ENCODE measurements around the gene URI1.
"Not testable (repeated sequence)": the region's sequence is repeated elsewhere in the genome, so short reads cannot be mapped to it uniquely, and the experiment has no call there.

The URI1 gene

GRCh38 chr19:29941828-29942403, at the start of gene URI1:
TSS of gene URI1 (plus strand) at chr19:29942239. CDS start at chr19:29942548, 309 bp downstream.
- peak; percentile 14 for DNase-seq (ENCODE audit: low read depth)

GRCh38 chr19:29893606-29894284, 48.3 kb upstream of the URI1 start:
- no peak for DNase-seq (ENCODE audit: low read depth)

- DNase-seq (ENCODE audit: low read depth) = no peak
These were observed 45.2 kb upstream of the URI1 start for GRCh38 chr19:29896802-29897201.

GRCh38 chr19:29897466-29897865, 44.6 kb upstream of the URI1 start:
- no peak for DNase-seq (ENCODE audit: low read depth)

GRCh38 chr19:29904017-29904416, 38.0 kb upstream of the URI1 start:
- no peak for DNase-seq (ENCODE audit: low read depth)

GRCh38 chr19:29908963-29909944, 32.8 kb upstream of the URI1 start:
- DNase-seq (ENCODE audit: low read depth) = no peak

GRCh38 chr19:29914933-29915332, 27.1 kb upstream of the URI1 start:
- no peak for DNase-seq (ENCODE audit: low read depth)

GRCh38 chr19:29915832-29916231, 26.2 kb upstream of the URI1 start:
- DNase-seq (ENCODE audit: low read depth) = not testable (repeated sequence)

- no peak for DNase-seq (ENCODE audit: low read depth)
These were observed 24.1 kb upstream of the URI1 start for GRCh38 chr19:29917911-29918310.

- DNase-seq (ENCODE audit: low read depth) = no peak
These were observed 23.1 kb upstream of the URI1 start for GRCh38 chr19:29918891-29919290.

- no peak for DNase-seq (ENCODE audit: low read depth)
These were observed 19.1 kb upstream of the URI1 start for GRCh38 chr19:29922972-29923371.

GRCh38 chr19:29923653-29924052, 18.4 kb upstream of the URI1 start:
- no peak for DNase-seq (ENCODE audit: low read depth)

GRCh38 chr19:29926031-29926430, 16.0 kb upstream of the URI1 start:
- no peak for DNase-seq (ENCODE audit: low read depth)

- no peak for DNase-seq (ENCODE audit: low read depth)
These were observed 15.2 kb upstream of the URI1 start for GRCh38 chr19:29926801-29927200.

- DNase-seq (ENCODE audit: low read depth) = no peak
These were observed 14.0 kb upstream of the URI1 start for GRCh38 chr19:29927944-29928625.

GRCh38 chr19:29928831-29929230, 13.2 kb upstream of the URI1 start:
- no peak for DNase-seq (ENCODE audit: low read depth)

- DNase-seq (ENCODE audit: low read depth) = no peak
These were observed 7.8 kb upstream of the URI1 start for GRCh38 chr19:29934257-29934656.

GRCh38 chr19:29934781-29935180, 7.3 kb upstream of the URI1 start:
- no peak for DNase-seq (ENCODE audit: low read depth)

GRCh38 chr19:29936409-29936808, 5.6 kb upstream of the URI1 start:
- no peak for DNase-seq (ENCODE audit: low read depth)

GRCh38 chr19:29939628-29940027, 2.4 kb upstream of the URI1 start:
- no peak for DNase-seq (ENCODE audit: low read depth)

GRCh38 chr19:29940971-29941585, 961 bp upstream of the URI1 start:
- no peak for DNase-seq (ENCODE audit: low read depth)

Measured in HS-5 (cell line).